Right lobe of liver (tissue), 4 donors: ENCODE results near the gene HP1BP3.

Experiments used
- CTCF ChIP-seq, 4 donors: fragments of 200-600 bp in 3 of 4; fragments of 450-650 bp in 1 of 4; IDR thresholded peaks; one replicate each; pipeline versions ENCODE4 v1.5.1 to v1.8.0; 2016 to 2022; ENCODE audit warnings: antibody characterized with exemption in 4 of 4, mild to moderate bottlenecking in 2 of 4
- POLR2A ChIP-seq: fragments of 450-650 bp; IDR thresholded peaks from one replicate; pipeline ENCODE4 v1.6.1; 2017; ENCODE audit warnings: antibody characterized with exemption, mild to moderate bottlenecking
- donor health status: DM: no; HTN: no; CAD: no.
- donor health status: DM: no; HTN: no; CAD: no.
- donor health status: DM: no; HTN: yes; CAD: no.

GRCh38 chr1:20771780-20772179 lies 15.3 kb downstream of the HP1BP3 start:
- TF ChIP-seq CTCF (IDR thresholded peaks at IDR 0.05): no peak
- TF ChIP-seq POLR2A: no peak
